GM12801 (cell line): ENCODE data around the gene PKN2.

Experiments
- CTCF ChIP-seq: IDR thresholded peaks from one replicate; pipeline ENCODE4 v1.5.1; 2011; ENCODE audit warnings: control low read depth; ENCODE audit not compliant: insufficient read length; ENCODE audit errors: extremely low read depth

Gene PKN2

DNA sequence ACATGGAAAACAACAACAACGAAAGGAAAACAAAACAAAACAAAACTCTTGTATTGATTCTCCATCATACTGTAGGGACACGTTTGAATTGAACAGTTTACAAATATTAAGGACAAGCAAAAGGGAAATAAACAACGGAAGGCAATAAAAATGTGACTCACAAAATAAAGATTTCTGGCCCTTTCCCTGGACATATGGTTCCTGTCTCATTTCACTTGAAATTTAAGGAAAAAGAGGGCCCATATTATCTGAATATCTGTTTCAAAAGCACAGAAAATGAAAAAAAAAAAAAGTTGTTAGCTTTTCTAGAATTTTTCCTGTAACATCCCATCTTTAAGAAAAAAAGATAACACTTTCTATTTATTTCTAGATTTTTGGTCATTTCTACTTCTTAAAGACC, 3.6 kb upstream of the PKN2 start:
- no peak for TF ChIP-seq CTCF

GRCh38 chr1:88680911-88681622, 3.0 kb upstream of the PKN2 start:
- TF ChIP-seq CTCF = no peak

GRCh38 chr1:88684482-88685258, 597 bp downstream of the PKN2 start:
- no peak for TF ChIP-seq CTCF

DNA sequence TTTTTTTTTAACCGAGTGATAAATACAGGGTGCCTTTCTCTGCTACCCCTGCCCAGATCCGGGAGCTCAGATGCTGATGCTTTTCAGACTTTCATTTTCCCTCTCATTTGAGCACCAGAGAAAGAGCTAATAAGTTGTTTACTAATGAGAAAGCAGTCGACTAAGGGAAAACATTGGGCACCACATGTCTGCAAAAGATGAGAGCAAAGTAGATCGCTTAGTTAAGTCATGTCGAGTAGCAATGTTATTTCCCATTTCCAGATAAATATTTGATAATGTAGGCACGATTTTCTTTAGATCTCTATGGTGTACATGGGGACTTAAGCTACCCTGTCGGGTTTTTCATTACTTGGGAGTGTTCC, 1.2 kb downstream of the PKN2 start:
- TF ChIP-seq CTCF = no peak

DNA sequence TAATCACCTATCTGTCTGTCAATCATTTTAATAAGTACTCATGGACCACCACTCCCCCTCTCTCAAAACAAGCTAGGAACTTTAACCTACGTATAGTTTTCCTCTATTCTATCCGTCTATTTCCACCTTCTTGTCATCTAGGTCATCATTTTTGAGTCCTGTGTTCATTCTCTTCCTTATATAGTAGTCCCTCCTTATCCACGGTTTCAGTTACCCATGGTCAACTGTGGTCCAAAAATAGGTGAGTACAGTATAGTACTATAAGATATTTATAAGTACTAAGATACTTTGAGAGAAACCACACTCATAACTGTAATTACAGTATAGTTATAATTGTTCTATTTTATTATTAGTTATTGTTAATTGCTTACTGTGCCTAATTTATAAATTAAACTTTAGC, 7.5 kb downstream of the PKN2 start:
- TF ChIP-seq CTCF = no peak

DNA sequence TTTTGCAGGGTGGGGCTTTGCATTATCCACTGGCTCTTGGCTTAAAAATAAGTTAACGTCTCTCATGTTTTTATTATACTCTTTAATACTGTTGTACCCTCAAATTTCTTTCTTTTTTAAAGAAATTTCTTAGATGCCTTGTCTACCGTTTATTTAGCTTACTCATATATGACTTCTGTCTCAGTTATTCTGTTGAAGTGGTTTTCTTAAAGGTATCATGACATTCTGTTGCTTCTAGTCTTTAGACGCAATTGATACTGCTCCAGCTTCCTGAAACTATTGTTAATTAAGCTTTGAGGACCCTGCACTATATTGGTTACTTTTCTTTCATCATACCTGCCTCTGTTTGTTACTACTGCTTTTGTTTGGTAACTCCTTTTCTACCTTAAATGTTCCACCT, 11.7 kb downstream of the PKN2 start:
- TF ChIP-seq CTCF = no peak

DNA sequence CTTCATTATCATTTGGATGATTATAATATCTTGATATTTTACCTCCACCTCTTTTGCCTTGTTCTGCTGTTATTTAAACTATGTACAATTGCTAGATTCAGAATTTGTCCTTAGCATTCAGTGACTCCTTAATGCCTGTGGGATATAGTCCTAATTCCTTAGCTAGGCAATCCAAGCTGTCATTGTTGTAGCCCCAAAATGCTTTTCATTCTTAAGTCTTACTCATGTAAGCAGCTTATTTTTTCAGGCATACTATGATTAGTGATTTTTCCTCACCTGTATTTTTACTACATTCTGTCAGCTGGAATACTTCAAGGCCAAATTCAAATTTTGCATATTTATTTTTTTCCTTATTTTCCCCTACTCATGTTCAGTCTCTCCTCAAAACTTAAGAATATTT, 13.4 kb downstream of the PKN2 start:
- TF ChIP-seq CTCF = no peak
